Measurements from ENCODE around the gene UQCRQ. TPM values are rescaled to one million over a fixed set of nuclear protein-coding genes. Genes with fewer than 3 reads are reported as not detected.

UQCRQ gene
- polyA plus RNA-seq, 1 of the 3 experiments (the other 2 are of a cell fraction), result 694 TPM

- WGBS (ENCODE audit: low lambda C conversion rate), result 28% methylated on average over 1 of the region's 1 CpG
- Histone ChIP-seq H3K27ac (ENCODE audit: low read depth in 2 of 2, low read length in 1 of 2) (no peak overlapping the region), H3F3A (replicated peaks; ENCODE audit: insufficient read depth) (peaks cover 5% of the 10 kb centered on the region), H2AFZ (ENCODE audit: low read depth) (no peak overlapping the region), H3K36me3 (replicated peaks in 1 of 2; ENCODE audit: control insufficient read depth in 1 of 2, insufficient read depth in 2 of 2, low read length in 1 of 2) (no peaks in the 10 kb centered on the region), H3K4me3 (ENCODE audit: low read depth in 2 of 2, low read length in 1 of 2) (no peak overlapping the region), H3K4me1 (ENCODE audit: control insufficient read depth in 1 of 2, insufficient read depth in 2 of 2, low read depth in 1 of 2, low read length in 1 of 2) (no peaks in the 10 kb centered on the region), H3K9me3 (no peaks in the 10 kb centered on the region), H3K4me2 (no peak overlapping the region), H3K79me2 (ENCODE audit: insufficient read depth) (no peaks in the 10 kb centered on the region), H4K20me1 (ENCODE audit: insufficient read depth) (no peaks in the 10 kb centered on the region), H3K9ac (no peak overlapping the region), H3K27me3 (ENCODE audit: insufficient read depth) (no peaks in the 10 kb centered on the region), H3K9me2 (no peaks in the 10 kb centered on the region)
- CTCF ChIA-PET, result interaction anchor here (1.0 kb wide), 1 partner anchor 19 kb away, joined by 3 read pairs; the partner anchor contains the start of gene SHROOM1
- DNase-seq, result no peak
- POLR2A ChIA-PET, result no interaction called here
- TF ChIP-seq MEF2A (IDR thresholded peaks at IDR 0.05; ENCODE audit: borderline replicate concordance, low read depth) (no peak), EP300 (IDR thresholded peaks at IDR 0.05; ENCODE audit: borderline replicate concordance in 1 of 2, low read depth in 1 of 2, low read length in 1 of 2) (no peak), SIN3A (IDR thresholded peaks at IDR 0.05; ENCODE audit: borderline replicate concordance, low read depth, low read length) (no peak), NFIC (IDR thresholded peaks at IDR 0.05; ENCODE audit: borderline replicate concordance) (no peak), SMC3 (IDR thresholded peaks at IDR 0.05; ENCODE audit: low read depth, low read length) (no peak), FOXJ3 (CRISPR knock-in tag; IDR thresholded peaks at IDR 0.05) (no peak), CTCF (IDR thresholded peaks at IDR 0.05) (no peak), RFX5 (IDR thresholded peaks at IDR 0.05; ENCODE audit: low read length) (no peak), PBX3 (IDR thresholded peaks at IDR 0.05) (no peak), CHD2 (IDR thresholded peaks at IDR 0.05; ENCODE audit: low read length, partially characterized antibody) (no peak), YY1 (IDR thresholded peaks at IDR 0.05; ENCODE audit: low read depth) (no peak)
These were observed 17.1 kb upstream of the UQCRQ start for GRCh38 chr5:132849347-132849746.

- CTCF ChIA-PET, result interaction anchor here (1.0 kb wide), 1 partner anchor 11 kb away, joined by 3 read pairs; no protein-coding TSS in a partner anchor
- no peak overlapping the region for H3K27ac ChIP-seq (ENCODE audit: low read depth in 2 of 2, low read length in 1 of 2)
- TF ChIP-seq NFIC (IDR thresholded peaks at IDR 0.05; ENCODE audit: borderline replicate concordance) (no peak), FOSL2 (IDR thresholded peaks at IDR 0.05; ENCODE audit: borderline replicate concordance, low read depth) (no peak), NRF1 (IDR thresholded peaks at IDR 0.05; ENCODE audit: low read depth, low read length) (no peak), CHD2 (IDR thresholded peaks at IDR 0.05; ENCODE audit: low read length, partially characterized antibody) (no peak), JUND (IDR thresholded peaks at IDR 0.05) (no peak), CTCF (IDR thresholded peaks at IDR 0.05) (no peak), SMC3 (IDR thresholded peaks at IDR 0.05; ENCODE audit: low read depth, low read length) (no peak), RFX5 (IDR thresholded peaks at IDR 0.05; ENCODE audit: low read length) (no peak), POLR2AphosphoS5 (IDR thresholded peaks at IDR 0.05; ENCODE audit: low read depth, low read length) (no peak), TEAD4 (IDR thresholded peaks at IDR 0.05; ENCODE audit: borderline replicate concordance, insufficient read depth) (no peak), ZBTB33 (IDR thresholded peaks at IDR 0.05; ENCODE audit: borderline replicate concordance, low read depth) (no peak), USF2 (IDR thresholded peaks at IDR 0.05; ENCODE audit: borderline replicate concordance, low read depth, low read length) (no peak), MEF2A (IDR thresholded peaks at IDR 0.05; ENCODE audit: borderline replicate concordance, low read depth) (no peak), RCOR1 (IDR thresholded peaks at IDR 0.05; ENCODE audit: low read length) (no peak), RAD21 (IDR thresholded peaks at IDR 0.05; ENCODE audit: low read length) (no peak)
These were observed 16.4 kb upstream of the UQCRQ start for GRCh38 chr5:132850066-132850465.

More at GRCh38 chr5:132850066-132850465, 16.4 kb upstream of the UQCRQ start:
- Histone ChIP-seq H3K4me2 (no peak overlapping the region), H3K9me2 (no peaks in the 10 kb centered on the region), H3F3A (replicated peaks; ENCODE audit: insufficient read depth) (peaks cover 5% of the 10 kb centered on the region), H3K79me2 (ENCODE audit: insufficient read depth) (no peaks in the 10 kb centered on the region), H3K4me3 (ENCODE audit: low read depth in 2 of 2, low read length in 1 of 2) (no peak overlapping the region), H3K4me1 (ENCODE audit: control insufficient read depth in 1 of 2, insufficient read depth in 2 of 2, low read depth in 1 of 2, low read length in 1 of 2) (no peaks in the 10 kb centered on the region), H3K9ac (no peak overlapping the region), H3K27me3 (ENCODE audit: insufficient read depth) (no peaks in the 10 kb centered on the region), H2AFZ (ENCODE audit: low read depth) (no peak overlapping the region), H4K20me1 (ENCODE audit: insufficient read depth) (no peaks in the 10 kb centered on the region), H3K36me3 (replicated peaks in 1 of 2; ENCODE audit: control insufficient read depth in 1 of 2, insufficient read depth in 2 of 2, low read length in 1 of 2) (no peaks in the 10 kb centered on the region), H3K9me3 (no peaks in the 10 kb centered on the region)
- DNase-seq, result no peak
- 61% methylated on average over 2 of the region's 2 CpGs for WGBS (ENCODE audit: low lambda C conversion rate)
- POLR2A ChIA-PET, result no interaction called here

All from SK-N-SH (cell line).